DOHH2 (cell line): Measurements from ENCODE around the gene SRPK2.

Experiments used
- CTCF ChIP-seq: fragments of 200-600 bp; sonication (generic); IDR thresholded peaks from one replicate; pipeline ENCODE4 v1.5.1; 2014; ENCODE audit warnings: antibody characterized with exemption, mild to moderate bottlenecking, low read depth, low read length; ENCODE audit not compliant: poor library complexity, severe bottlenecking
- EZH2phosphoT487 ChIP-seq: fragments of 200-600 bp; sonication (generic); IDR thresholded peaks from 2 replicates; pipeline ENCODE4 v1.6.1; 2017; ENCODE audit warnings: borderline replicate concordance, mild to moderate bottlenecking, antibody characterized with exemption, low read length, moderate library complexity, mixed read lengths

- no peak for TF ChIP-seq CTCF
- no peak for TF ChIP-seq EZH2phosphoT487
Observed at GRCh38 chr7:105216786-105217185, 171.9 kb downstream of the SRPK2 start.
